Spleen (tissue), 7 donors: ENCODE data around the gene EML6.

Experiments used
- POLR2A ChIP-seq, 3 donors: fragments of 450-650 bp; IDR thresholded peaks; one replicate each; pipeline ENCODE4 v1.5.1; 2017; ENCODE audit warnings: antibody characterized with exemption in 3 of 3, mild to moderate bottlenecking in 1 of 3
- TF ChIP-seq, protein P1 (sequence below), 11 experiments: fragments of 200-600 bp in 7 of 11; fragments of 450-650 bp in 4 of 11; sonication (generic) in 4 of 11; IDR thresholded peaks in 8 of 11; conservative IDR thresholded peaks in 3 of 11; 1 replicate in 7 of 11; 2 replicates in 4 of 11; pipeline versions ENCODE4 v1.4.0 to v1.8.0; 2016 to 2021; ENCODE audit warnings: antibody characterized with exemption in 11 of 11, inconsistent platforms in 4 of 11, mild to moderate bottlenecking in 1 of 11
- donor health status: DM: no; HTN: no; CAD: no; lungs with moderate emphysema.
- donor health status: DM: no; HTN: no; CAD: no.
- donor health status: DM: no; HTN: no; CAD: no.

DNA sequence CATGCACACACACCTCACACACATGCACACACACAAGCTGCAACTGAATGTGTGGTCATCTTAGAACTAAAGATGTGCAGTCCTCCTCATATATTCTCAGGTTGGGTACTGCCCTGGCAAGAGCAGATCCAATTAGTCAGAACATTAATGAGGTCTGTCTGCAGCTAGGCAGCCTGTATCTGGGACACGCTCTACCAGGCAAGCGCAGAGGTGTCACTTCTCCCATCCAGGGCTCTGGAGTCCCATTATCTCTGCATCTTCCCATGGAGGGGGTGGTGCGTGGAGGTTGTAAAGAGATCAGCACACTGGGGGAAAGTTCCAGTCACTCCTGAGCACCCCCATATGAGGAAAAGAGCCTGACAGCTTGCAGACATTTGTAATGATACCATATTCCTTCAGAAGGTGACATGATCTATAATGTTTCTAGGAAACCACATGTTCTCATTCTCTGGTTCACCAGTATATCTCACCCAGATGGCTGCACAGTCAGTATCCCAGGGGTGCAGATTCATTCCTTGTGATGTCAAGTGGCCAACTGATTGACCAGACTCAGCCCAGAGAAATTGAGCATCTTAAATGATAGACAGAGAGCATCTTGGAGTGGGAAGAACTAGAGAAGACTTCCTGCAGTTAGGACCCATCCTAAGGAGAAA is 231.4 kb downstream of the EML6 start:
- TF ChIP-seq, protein P1, sequence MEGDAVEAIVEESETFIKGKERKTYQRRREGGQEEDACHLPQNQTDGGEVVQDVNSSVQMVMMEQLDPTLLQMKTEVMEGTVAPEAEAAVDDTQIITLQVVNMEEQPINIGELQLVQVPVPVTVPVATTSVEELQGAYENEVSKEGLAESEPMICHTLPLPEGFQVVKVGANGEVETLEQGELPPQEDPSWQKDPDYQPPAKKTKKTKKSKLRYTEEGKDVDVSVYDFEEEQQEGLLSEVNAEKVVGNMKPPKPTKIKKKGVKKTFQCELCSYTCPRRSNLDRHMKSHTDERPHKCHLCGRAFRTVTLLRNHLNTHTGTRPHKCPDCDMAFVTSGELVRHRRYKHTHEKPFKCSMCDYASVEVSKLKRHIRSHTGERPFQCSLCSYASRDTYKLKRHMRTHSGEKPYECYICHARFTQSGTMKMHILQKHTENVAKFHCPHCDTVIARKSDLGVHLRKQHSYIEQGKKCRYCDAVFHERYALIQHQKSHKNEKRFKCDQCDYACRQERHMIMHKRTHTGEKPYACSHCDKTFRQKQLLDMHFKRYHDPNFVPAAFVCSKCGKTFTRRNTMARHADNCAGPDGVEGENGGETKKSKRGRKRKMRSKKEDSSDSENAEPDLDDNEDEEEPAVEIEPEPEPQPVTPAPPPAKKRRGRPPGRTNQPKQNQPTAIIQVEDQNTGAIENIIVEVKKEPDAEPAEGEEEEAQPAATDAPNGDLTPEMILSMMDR (IDR thresholded peaks at IDR 0.05 in 8 of 11, conservative IDR thresholded peaks at IDR 0.05 in 3 of 11): no peak
- TF ChIP-seq POLR2A (IDR thresholded peaks at IDR 0.05): no peak
